Testis (tissue), 2 donors: ENCODE data around the gene PAPPA2.

Experiments used
- POLR2A ChIP-seq: fragments of 450-650 bp; IDR thresholded peaks from one replicate; pipeline ENCODE4 v1.6.1; 2017; ENCODE audit warnings: antibody characterized with exemption, mild to moderate bottlenecking, moderate library complexity
- TF ChIP-seq, protein P1 (sequence below), 3 experiments: fragments of 450-650 bp in 2 of 3; fragments of 200-600 bp in 1 of 3; sonication (generic) in 1 of 3; IDR thresholded peaks; one replicate each; pipeline ENCODE4 v1.5.1; 2016 to 2019; ENCODE audit warnings: antibody characterized with exemption in 3 of 3, mild to moderate bottlenecking in 2 of 3, moderate library complexity in 1 of 3

DNA sequence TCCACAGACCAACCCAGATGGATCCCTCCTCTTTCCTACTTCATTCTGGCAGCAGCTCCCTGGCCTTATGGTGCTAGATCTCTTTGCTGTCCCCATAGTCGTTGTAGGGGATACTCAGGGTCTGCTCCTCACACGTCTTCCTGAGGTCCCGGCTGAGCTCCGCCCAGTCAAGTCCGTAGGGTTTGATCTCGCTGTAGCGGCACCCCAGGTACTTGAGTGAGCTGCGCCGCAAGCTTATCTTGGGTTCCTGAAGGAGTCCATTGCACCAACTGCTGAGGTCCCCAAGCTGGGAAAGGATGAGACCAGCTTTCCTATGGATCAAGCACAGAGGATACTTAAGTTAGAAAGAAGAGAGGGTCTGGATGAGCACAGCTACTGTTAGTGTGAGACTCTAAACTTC is 401.2 kb downstream of the PAPPA2 start:
- TF ChIP-seq, protein P1, sequence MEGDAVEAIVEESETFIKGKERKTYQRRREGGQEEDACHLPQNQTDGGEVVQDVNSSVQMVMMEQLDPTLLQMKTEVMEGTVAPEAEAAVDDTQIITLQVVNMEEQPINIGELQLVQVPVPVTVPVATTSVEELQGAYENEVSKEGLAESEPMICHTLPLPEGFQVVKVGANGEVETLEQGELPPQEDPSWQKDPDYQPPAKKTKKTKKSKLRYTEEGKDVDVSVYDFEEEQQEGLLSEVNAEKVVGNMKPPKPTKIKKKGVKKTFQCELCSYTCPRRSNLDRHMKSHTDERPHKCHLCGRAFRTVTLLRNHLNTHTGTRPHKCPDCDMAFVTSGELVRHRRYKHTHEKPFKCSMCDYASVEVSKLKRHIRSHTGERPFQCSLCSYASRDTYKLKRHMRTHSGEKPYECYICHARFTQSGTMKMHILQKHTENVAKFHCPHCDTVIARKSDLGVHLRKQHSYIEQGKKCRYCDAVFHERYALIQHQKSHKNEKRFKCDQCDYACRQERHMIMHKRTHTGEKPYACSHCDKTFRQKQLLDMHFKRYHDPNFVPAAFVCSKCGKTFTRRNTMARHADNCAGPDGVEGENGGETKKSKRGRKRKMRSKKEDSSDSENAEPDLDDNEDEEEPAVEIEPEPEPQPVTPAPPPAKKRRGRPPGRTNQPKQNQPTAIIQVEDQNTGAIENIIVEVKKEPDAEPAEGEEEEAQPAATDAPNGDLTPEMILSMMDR (IDR thresholded peaks at IDR 0.05): no peak
- no peak for TF ChIP-seq POLR2A
